Ureter (tissue), 1 donor: ENCODE data around the gene PCDHGB7. TPM values are rescaled to one million over a fixed set of nuclear protein-coding genes. Genes with fewer than 3 reads are reported as not detected.
"Not testable (repeated sequence)": the region's sequence is repeated elsewhere in the genome, so short reads cannot be mapped to it uniquely, and the experiment has no call there.

Source experiments
- DNase-seq: peaks from one replicate; pipeline ENCODE4 v3.0.0-alpha.2; 2020; ENCODE audit warnings: low spot score
- total RNA-seq: library from RNA; stranded (reverse); gene quantifications from one replicate; pipeline ENCODE4 v1.2.4, GENCODE V29; 2023
- donor health status: DM: yes; HTN: yes; CAD: no.

The PCDHGB7 gene
- total RNA-seq, 1 donor from 2014 or later = 11.7 TPM

DNA sequence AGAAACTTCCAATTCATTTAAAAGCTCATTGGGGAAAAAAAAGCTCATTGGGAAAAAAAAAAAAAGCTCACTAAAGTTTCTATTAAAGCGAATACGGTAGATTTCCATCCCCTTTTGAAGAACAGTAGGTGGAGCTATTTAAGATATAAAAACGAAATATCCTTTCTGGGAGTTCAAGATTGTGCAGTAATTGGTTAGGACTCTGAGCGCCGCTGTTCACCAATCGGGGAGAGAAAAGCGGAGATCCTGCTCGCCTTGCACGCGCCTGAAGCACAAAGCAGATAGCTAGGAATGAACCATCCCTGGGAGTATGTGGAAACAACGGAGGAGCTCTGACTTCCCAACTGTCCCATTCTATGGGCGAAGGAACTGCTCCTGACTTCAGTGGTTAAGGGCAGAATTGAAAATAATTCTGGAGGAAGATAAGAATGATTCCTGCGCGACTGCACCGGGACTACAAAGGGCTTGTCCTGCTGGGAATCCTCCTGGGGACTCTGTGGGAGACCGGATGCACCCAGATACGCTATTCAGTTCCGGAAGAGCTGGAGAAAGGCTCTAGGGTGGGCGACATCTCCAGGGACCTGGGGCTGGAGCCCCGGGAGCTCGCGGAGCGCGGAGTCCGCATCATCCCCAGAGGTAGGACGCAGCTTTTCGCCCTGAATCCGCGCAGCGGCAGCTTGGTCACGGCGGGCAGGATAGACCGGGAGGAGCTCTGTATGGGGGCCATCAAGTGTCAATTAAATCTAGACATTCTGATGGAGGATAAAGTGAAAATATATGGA lies 13.0 kb downstream of the PCDHGB7 start, which contains the start of gene PCDHGA12:
Gene PCDHGA12, plus strand, starts transcription at position 176 of the 782 bp plus-strand sequence. Its CDS starts 253 bp downstream, at position 429.
- no peak for DNase-seq

- DNase-seq = no peak
These were observed 13.8 kb downstream of the PCDHGB7 start for GRCh38 chr5:141431286-141431685.

DNA sequence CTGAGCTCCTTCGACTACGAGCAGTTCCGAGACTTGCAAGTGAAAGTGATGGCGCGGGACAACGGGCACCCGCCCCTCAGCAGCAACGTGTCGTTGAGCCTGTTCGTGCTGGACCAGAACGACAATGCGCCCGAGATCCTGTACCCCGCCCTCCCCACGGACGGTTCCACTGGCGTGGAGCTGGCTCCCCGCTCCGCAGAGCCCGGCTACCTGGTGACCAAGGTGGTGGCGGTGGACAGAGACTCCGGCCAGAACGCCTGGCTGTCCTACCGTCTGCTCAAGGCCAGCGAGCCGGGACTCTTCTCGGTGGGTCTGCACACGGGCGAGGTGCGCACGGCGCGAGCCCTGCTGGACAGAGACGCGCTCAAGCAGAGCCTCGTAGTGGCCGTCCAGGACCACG lies 14.8 kb downstream of the PCDHGB7 start:
- DNase-seq = not testable (repeated sequence)

DNA sequence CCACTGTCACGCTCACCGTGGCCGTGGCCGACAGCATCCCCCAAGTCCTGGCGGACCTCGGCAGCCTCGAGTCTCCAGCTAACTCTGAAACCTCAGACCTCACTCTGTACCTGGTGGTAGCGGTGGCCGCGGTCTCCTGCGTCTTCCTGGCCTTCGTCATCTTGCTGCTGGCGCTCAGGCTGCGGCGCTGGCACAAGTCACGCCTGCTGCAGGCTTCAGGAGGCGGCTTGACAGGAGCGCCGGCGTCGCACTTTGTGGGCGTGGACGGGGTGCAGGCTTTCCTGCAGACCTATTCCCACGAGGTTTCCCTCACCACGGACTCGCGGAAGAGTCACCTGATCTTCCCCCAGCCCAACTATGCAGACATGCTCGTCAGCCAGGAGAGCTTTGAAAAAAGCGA lies 15.2 kb downstream of the PCDHGB7 start:
- DNase-seq = not testable (repeated sequence)

DNA sequence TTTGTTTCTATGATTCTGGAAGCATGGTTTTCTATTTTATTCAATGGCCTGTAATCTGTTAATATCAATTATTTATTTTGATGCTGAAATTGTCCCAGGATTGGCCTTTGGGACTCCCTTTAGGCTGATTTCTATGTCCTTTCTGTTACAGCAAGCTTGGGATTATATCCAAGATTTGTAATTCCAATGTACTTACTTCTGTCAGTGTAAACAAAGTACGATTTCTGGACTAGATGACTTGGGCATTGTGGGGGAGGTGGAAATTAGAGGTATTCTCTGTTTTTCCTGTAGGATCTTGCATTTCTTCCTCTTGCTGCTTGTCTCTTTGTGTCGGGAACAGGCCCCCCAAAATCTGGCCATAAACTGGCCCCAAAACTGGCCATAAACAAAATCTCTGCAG lies 16.5 kb downstream of the PCDHGB7 start:
- DNase-seq = no peak

- DNase-seq = no peak
These were observed 19.7 kb downstream of the PCDHGB7 start for GRCh38 chr5:141437221-141437620.

GRCh38 chr5:141439411-141440141 lies 22.1 kb downstream of the PCDHGB7 start:
- DNase-seq = no peak

GRCh38 chr5:141440341-141440740 lies 22.9 kb downstream of the PCDHGB7 start:
- no peak for DNase-seq

- DNase-seq = no peak
These were observed 24.2 kb downstream of the PCDHGB7 start for GRCh38 chr5:141441571-141442170.

DNA sequence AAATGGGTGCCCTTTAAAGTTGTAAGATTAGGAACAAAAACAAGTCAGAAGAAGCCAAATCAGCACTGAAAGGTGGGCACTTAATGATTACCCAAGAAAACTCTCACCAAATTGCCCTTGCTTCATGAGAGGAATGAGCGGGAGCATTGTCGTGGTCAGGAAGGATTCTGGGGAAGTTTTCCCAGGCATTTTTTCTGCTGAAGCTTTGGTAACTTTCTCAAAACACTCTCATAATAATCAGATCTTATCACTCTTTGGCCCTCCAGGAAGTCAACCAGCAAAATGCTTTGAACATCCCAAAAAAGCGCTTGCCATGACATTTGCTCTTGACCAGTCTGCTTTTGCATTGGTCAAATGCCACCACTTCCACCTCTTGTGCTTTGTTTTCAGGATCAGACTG lies 47.9 kb downstream of the PCDHGB7 start:
- DNase-seq = no peak

Other genes with a start within 250 kb of the PCDHGB7 start
- 2.4 TPM for gene PCDHB7, start 245.0 kb upstream of the PCDHGB7 start, total RNA-seq
- 1.7 TPM for gene PCDHB8, start 239.9 kb upstream of the PCDHGB7 start, total RNA-seq
- gene PCDHB16, start 235.3 kb upstream of the PCDHGB7 start, total RNA-seq = 3.4 TPM
- gene PCDHB9, start 230.5 kb upstream of the PCDHGB7 start, total RNA-seq = 1.9 TPM
- gene PCDHB10, start 225.3 kb upstream of the PCDHGB7 start, total RNA-seq = 2.5 TPM
- gene PCDHB11, start 218.1 kb upstream of the PCDHGB7 start, total RNA-seq = 2.1 TPM
- gene PCDHB12, start 209.0 kb upstream of the PCDHGB7 start, total RNA-seq = 2.8 TPM
- 6.2 TPM for gene PCDHB13, start 203.8 kb upstream of the PCDHGB7 start, total RNA-seq
- 6.8 TPM for gene PCDHB14, start 194.3 kb upstream of the PCDHGB7 start, total RNA-seq
- 4.3 TPM for gene PCDHB15, start 172.3 kb upstream of the PCDHGB7 start, total RNA-seq
- 1.3 TPM for gene SLC25A2, start 113.6 kb upstream of the PCDHGB7 start, total RNA-seq
- 56.6 TPM for gene TAF7, start 96.9 kb upstream of the PCDHGB7 start, total RNA-seq
- 0.57 TPM for gene PCDHGA1, start 87.2 kb upstream of the PCDHGB7 start, total RNA-seq
- gene PCDHGA2, start 78.9 kb upstream of the PCDHGB7 start, total RNA-seq = 2.6 TPM
- gene PCDHGA3, start 73.8 kb upstream of the PCDHGB7 start, total RNA-seq = 2.9 TPM
- gene PCDHGB1, start 67.6 kb upstream of the PCDHGB7 start, total RNA-seq = 3.0 TPM
- gene PCDHGA4, start 62.7 kb upstream of the PCDHGB7 start, total RNA-seq = 4.2 TPM
- gene PCDHGB2, start 57.7 kb upstream of the PCDHGB7 start, total RNA-seq = 4.3 TPM
- 4.6 TPM for gene PCDHGA5, start 53.5 kb upstream of the PCDHGB7 start, total RNA-seq
- 3.2 TPM for gene PCDHGB3, start 47.4 kb upstream of the PCDHGB7 start, total RNA-seq
- 6.1 TPM for gene PCDHGA6, start 43.8 kb upstream of the PCDHGB7 start, total RNA-seq
- 5.8 TPM for gene PCDHGA7, start 34.9 kb upstream of the PCDHGB7 start, total RNA-seq
- 8.0 TPM for gene PCDHGB4, start 30.0 kb upstream of the PCDHGB7 start, total RNA-seq
- gene PCDHGA8, start 25.0 kb upstream of the PCDHGB7 start, total RNA-seq = 3.3 TPM
- gene PCDHGB5, start 19.7 kb upstream of the PCDHGB7 start, total RNA-seq = 12.1 TPM
- 8.9 TPM for gene PCDHGA9, start 14.9 kb upstream of the PCDHGB7 start, total RNA-seq
- 8.2 TPM for gene PCDHGB6, start 9.7 kb upstream of the PCDHGB7 start, total RNA-seq
- gene PCDHGA10, start 4.7 kb upstream of the PCDHGB7 start, total RNA-seq = 7.4 TPM
- 5.1 TPM for gene PCDHGA11, start 3.4 kb downstream of the PCDHGB7 start, total RNA-seq
- gene PCDHGA12, start 12.8 kb downstream of the PCDHGB7 start, total RNA-seq = 5.0 TPM
- gene PCDHGC3, start 58.3 kb downstream of the PCDHGB7 start, total RNA-seq = 52.6 TPM
- gene PCDHGC4, start 67.4 kb downstream of the PCDHGB7 start, total RNA-seq = 3.6 TPM
- 2.8 TPM for gene PCDHGC5, start 71.4 kb downstream of the PCDHGB7 start, total RNA-seq
- 86.5 TPM for gene DIAPH1, start 201.3 kb downstream of the PCDHGB7 start, total RNA-seq
- gene HDAC3, start 219.2 kb downstream of the PCDHGB7 start, total RNA-seq = 56.0 TPM
- gene RELL2, start 219.3 kb downstream of the PCDHGB7 start, total RNA-seq = 4.4 TPM
- gene FCHSD1, start 233.7 kb downstream of the PCDHGB7 start, total RNA-seq = 33.5 TPM